ENCODE data around the gene MAML3.

MAML3 gene

GRCh38 chr4:140156529-140157171, 2.7 kb upstream of the MAML3 start:
- DNase-seq (ENCODE audit: low read depth): no peak

- no peak for DNase-seq (ENCODE audit: low read depth)
Measured at GRCh38 chr4:140154572-140154891, 548 bp upstream of the MAML3 start.

DNA sequence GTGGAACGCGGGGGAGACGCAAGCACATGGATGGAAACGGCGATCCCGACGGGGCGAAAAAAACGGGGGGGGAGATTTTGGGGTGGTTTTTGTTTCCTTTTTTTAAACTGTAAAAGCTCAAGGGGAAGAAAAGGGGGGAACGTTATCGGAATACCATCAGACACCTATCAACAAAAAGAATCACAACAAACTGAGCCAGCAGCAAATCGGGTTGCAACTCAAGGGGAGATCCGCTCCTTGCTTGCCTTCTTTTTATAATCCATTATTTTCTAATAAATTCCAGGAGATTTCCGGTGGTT, 616 bp downstream of the MAML3 start:
- peak; percentile 33 for DNase-seq (ENCODE audit: low read depth)

DNA sequence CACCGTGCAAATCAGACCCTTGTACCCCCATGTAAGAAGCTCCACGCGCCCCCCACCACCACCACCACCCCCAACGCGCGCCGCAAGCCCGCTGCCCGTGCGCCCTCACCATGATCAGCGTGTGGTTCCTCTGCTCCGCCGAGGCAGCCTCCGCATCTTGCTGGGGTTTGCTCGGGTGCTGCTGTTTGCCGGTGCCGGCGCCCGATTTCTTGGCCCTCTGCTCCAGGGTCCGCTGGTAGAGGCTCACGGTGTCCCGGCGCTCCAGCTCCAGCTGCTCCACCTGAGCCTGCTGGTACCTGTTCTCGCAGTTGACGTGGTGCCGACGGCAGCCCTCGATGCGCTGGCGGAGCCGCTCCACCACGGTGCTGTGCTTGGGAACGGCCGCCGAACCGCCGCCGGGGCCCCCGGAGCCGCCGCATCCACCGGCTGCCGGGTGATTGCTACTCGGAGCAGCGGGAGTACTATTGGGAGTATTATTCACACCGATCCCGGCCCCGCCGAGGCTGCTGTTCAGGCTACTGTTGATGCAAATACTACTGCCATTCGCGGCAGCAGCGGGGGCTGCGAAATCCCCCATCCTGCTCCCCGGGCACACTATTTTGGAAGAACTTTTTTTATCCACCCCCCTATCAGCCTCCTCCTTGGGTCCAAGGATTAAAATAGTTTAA, 1.1 kb downstream of the MAML3 start:
- DNase-seq (ENCODE audit: low read depth): no peak

GRCh38 chr4:140152013-140152703, 1.8 kb downstream of the MAML3 start:
- peak; percentile 78 for DNase-seq (ENCODE audit: low read depth)

- peak; percentile 88 for DNase-seq (ENCODE audit: low read depth)
Measured at GRCh38 chr4:140151699-140152012, 2.3 kb downstream of the MAML3 start.

DNA sequence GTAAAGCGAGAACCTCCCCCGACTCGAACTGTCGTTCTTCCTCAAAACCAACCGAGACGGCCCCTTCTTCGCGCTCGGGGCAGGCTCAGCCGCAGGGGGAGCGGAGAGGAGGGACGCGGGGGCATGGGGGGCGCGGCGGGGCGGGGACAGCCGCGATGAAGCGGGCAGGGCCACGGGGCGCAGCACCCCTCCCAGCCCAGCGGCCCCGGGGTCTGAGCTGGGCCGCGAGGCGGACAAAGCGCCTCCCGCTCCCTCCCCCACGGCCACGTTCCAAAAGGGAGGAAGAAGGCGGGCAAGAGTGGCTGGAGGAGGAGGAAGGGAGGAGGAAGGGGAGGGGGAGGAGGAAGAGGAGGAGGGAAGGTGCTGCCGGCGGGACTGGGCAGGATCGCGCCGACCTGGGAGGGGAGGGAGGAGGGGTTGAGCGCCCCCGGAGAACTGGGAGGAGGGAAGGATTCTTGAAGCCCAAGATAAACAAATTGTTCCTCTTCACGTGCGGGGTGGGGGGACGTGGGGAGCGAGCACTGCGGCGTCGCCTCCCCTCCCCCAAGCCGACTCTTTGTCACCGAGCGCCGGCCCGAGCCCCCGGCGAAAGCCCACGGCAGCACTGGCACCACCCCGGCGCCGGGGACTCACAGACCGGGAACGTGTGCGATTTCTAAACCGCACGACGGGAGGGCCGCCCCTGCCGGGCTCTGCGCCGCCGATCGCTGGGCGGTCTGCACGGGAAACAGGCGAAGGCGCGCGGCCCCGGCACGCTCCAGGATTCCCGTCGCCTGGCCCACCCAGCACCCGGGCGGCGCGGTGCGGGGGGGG, 2.9 kb downstream of the MAML3 start:
- peak; percentile 83 for DNase-seq (ENCODE audit: low read depth)

DNA sequence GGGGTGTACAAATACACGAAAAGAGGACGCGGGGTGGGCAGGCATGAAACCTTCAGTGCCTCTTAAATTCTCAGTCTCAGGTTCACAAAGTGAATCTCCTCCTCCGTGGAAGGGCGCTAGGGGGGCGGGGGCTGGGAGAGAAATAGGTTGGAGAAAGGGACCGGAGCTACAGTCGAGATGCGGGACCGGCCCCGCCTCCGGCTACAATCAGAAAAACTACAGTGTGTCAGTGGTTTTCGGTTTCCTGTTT, 3.4 kb downstream of the MAML3 start:
- DNase-seq (ENCODE audit: low read depth): no peak

- DNase-seq (ENCODE audit: low read depth): peak; percentile 25
Measured at GRCh38 chr4:140149846-140150635, 3.9 kb downstream of the MAML3 start.

DNA sequence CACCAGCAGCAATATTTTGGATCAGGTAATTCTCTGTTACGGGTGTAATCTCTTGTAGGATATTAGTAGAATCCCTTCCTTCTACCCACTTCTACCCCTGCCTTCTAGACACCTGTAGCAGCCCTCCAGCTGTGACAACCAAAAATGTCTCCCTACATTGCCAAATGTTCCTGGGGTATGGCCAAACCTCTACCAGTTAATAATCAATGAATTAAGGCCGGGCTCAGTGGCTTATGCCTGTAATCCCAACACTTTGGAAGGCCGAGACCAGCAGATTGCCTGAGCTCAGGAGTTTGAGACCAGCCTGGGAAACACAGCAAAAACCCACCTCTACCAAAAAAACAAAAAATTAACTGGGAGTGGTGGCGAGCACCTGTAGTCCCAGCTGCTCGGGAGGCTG, 9.9 kb downstream of the MAML3 start:
- no peak for DNase-seq (ENCODE audit: low read depth)

GRCh38 chr4:140141210-140141835, 12.7 kb downstream of the MAML3 start:
- DNase-seq (ENCODE audit: low read depth): no peak

DNA sequence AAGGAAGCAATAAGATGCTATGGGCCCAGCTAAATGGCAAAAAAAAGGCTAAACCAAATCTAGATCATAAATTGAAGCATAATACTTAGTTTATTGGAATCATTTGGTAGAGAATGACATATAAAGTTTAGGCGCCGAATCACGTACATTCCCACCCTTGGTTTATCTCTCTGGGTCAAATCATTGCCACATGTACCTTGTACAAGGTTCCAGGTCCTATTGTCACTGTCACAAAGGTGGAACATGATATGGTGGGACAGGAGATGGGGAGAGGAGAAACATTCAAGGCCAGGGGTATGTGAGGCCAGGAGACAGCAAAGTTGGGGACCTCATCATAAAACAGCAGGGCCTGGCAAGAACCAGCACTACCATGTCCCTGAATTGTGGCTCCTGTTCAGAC, 13.4 kb downstream of the MAML3 start:
- no peak for DNase-seq (ENCODE audit: low read depth)

DNA sequence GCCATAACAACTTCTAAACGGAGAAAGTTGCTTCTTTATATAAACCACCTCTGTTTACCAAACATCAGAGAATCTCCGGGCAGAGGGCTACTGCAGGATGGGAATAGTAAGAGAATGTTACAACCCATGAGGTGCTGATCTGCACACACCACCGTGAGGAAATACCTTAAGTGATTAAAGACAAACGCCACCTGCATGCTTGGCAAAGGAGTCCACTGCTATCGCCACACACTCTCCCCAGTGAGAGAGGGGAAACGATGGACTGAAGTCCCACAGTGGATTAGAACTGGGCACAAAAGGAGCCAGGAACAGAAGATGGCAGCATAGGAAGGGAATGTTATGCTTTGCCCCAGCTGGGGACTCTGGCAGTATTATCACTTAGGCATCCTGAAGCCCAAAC, 15.6 kb downstream of the MAML3 start:
- DNase-seq (ENCODE audit: low read depth): no peak

DNA sequence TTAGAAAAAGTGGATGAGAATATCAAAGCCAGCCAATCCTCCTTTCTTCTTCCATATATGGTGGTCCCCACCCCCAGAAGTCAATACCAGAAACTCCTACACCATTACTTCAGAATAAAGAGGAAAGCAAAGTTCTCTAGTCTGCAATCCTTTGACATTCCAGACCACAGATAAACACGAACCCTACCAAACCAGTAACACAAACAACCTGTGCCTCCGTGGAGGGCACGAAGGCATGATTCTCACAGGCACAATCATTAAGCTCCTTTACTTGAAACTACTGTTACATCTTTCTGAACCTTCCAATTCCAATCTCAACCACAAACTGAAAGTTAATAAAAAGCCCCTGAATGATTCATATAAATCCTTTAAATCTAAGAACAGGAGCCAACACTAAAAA, 16.3 kb downstream of the MAML3 start:
- DNase-seq (ENCODE audit: low read depth): no peak

DNA sequence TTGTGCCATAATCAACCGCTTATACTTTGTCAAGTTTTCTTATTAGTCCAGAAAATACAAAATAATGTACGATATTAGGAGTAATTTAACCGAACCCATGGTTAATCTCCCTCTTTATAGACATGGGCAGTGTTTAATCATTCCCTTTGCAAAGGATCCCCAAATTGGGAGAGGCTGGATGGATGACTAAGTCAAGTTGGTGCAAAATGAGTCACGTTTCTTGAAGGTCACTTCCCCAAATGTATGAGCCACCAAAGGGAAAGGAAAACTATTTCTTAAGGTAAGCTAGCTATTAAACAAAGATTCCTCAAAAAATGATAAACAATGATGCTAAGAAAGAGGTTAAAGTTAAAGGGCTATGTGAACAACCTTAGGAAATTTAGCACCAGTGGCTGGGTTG, 17.5 kb downstream of the MAML3 start:
- DNase-seq (ENCODE audit: low read depth): no peak

- DNase-seq (ENCODE audit: low read depth): no peak
Measured at GRCh38 chr4:140135529-140136088, 18.4 kb downstream of the MAML3 start.

GRCh38 chr4:140134746-140135425, 19.1 kb downstream of the MAML3 start:
- DNase-seq (ENCODE audit: low read depth): no peak

GRCh38 chr4:140133576-140133975, 20.4 kb downstream of the MAML3 start:
- no peak for DNase-seq (ENCODE audit: low read depth)

DNA sequence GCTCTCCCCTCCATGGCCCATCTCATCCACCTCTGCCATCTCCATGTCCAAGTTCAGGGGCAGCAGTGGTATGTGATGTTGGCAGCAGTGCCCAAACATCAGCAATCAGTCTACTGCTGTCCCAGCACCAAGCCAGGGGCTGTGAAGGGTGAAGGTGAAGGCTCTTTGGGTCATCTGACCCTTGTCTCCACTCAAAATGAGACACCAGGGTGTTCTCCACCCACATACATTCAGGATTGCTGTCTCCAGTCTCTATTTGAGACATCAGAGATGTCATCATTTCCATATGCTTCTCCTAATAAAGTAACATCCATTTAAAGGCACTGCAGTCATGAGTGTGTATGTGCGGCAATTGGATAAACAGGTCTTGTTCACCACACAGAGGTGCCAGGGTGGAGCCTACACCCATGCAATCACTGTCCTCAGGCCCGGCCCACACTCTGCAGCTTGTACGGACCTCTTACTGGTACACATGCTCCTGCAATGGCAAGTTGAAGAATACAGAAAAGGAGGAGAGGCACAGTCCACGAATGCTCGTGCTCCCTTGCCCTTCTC, 22.2 kb downstream of the MAML3 start:
- no peak for DNase-seq (ENCODE audit: low read depth)

DNA sequence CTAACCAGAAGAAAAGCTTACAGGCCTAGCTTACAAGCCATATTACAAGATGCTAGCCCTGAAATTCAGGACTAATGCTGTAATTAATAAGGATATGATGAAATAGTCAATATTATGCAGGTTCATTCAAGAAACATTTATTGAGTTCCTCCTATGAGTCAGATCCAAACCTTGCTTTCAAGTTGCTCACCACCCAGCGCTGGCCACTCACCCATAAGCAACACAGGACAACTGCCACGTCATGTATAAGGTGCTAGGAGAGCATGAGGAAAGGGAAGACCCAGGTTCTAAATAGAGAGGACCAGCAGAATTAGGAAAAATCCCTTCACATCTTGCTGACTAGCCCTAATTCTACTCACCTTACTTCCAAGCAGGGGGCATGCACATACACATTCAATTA, 23.3 kb downstream of the MAML3 start:
- DNase-seq (ENCODE audit: low read depth): no peak

GRCh38 chr4:140127422-140127821, 26.6 kb downstream of the MAML3 start:
- no peak for DNase-seq (ENCODE audit: low read depth)

All from CMK (cell line).